GM18511 (cell line): Measurements from ENCODE around the gene RREB1.

Source experiments
- ATAC-seq: cut with Tn5 transposase; IDR thresholded peaks from one replicate; pipeline ENCODE4 v1.9.1; 2021; ENCODE audit warnings: mild to moderate bottlenecking, moderate library complexity; ENCODE audit not compliant: unreplicated experiment

RREB1 gene

GRCh38 chr6:7159790-7160525 is 52.2 kb downstream of the RREB1 start:
- ATAC-seq, result no peak

DNA sequence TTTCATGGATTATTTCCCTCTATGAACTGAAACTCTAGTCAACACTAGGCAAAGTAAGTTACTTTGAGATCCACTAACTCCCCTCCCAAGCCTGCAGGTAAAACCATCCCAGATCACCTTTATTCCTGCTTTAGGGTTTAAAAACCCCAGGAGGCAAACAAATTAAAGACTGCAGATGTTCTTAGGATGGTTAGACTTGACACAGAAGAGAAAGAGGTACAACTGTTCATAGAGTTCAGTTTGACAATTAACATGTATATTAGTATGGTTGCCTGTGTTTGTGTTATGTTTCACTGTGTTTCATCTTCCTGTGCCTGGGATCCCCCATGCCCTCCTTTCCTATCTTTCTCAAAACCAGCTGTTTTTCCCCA is 53.5 kb downstream of the RREB1 start:
- no peak for ATAC-seq

GRCh38 chr6:7161845-7162244 is 54.1 kb downstream of the RREB1 start:
- ATAC-seq, result no peak

DNA sequence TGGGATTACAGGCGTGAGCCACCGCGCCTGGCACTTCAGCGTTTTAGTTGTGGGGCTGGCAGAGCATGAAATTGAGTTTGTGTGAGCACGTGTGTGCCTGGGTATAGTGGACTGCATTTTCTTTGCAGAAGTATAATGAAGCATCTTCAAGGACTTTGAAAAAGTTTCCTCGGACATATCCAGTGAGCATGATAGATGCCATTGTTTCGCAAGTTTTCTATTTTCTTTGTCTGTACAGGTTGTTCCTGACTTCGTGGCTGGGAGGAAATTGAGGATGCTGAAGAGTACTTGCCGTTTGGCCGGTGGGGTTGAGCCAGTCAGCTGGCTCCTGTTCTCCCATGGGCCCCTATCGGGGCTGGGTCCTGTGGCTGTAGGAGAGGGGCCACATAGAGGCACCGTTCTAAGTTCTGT is 55.9 kb downstream of the RREB1 start:
- ATAC-seq, result no peak

DNA sequence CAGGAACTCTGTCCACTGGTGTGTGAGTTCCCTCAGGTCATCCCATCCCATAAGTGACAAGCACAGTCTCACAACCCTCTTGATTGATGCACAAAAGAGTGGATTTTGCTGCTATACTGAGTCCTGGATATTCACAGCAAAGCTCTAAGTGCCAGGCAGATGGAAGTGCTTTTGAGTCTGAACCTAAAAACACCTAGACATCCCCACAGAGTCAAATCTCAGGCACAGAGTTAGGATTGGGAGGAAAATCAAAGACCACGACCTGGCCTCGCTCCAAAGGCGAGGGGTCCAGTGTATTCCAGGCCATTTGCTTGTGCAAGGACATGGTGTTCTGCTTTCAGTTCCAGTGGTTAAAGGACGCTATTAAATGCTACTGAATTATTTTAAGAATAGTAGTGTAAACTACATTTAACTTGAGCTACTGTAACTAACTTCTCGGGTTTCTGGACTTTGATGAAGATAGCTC is 56.8 kb downstream of the RREB1 start:
- no peak for ATAC-seq

DNA sequence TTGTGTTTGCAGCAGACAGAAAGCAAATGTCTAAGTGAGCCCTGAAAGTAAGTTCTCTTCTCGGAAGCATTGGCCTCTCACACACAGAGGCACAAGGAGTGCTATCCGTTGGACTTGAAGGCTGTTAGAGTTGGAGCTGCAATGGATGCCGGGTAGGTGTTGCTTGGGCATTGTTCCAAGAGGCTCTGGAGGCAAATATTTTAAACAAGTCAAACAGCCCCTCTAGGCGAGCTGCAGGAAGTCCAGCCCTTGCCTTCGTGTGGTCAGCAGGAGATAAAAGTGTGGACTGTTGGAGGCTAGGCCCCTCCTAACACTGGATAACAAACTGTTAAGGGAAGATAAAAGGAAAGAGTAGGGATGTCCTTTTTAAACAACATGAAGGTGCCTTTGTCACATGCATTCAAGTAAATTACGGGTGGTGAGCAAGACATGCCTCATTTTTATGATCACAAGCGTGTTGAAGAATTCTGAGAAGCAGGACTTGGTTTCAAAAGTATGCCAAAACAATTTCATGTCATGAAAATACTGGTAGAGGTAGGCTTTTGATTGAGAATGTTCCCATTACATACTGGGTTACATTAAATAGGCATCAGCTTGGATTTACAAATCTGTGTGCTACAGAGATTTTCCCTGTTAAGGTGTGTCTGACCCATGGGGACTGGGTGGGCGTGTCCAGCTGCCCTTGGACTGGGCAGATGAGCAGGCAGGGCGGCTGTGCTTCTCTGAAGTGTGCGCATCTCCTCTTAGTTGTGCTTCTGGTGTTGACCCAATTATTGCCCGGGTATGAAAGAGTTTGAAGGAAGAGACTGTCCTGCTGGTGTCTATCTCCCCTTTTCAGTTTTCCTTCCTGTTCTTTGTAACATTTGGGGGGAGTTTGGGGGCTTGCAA is 57.5 kb downstream of the RREB1 start:
- ATAC-seq, result no peak

DNA sequence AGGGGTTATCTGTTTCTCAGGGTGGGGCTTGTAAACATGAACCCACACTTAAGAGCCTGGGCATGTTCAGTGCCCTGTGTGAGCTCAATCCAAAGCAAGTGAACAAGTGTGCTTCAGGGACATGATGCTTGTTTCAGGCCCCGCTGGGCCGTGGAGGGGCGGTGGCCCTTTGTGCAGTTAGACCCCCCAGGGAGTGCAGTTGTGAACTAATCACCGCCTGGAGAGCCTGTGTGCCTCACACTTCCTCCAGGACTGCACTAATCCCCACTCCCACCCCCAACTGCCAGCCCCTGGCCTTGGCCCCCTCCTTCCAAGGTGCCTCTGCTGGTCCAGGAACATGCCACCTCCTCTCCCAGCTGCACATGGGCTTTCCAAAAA is 58.1 kb downstream of the RREB1 start:
- no peak for ATAC-seq

DNA sequence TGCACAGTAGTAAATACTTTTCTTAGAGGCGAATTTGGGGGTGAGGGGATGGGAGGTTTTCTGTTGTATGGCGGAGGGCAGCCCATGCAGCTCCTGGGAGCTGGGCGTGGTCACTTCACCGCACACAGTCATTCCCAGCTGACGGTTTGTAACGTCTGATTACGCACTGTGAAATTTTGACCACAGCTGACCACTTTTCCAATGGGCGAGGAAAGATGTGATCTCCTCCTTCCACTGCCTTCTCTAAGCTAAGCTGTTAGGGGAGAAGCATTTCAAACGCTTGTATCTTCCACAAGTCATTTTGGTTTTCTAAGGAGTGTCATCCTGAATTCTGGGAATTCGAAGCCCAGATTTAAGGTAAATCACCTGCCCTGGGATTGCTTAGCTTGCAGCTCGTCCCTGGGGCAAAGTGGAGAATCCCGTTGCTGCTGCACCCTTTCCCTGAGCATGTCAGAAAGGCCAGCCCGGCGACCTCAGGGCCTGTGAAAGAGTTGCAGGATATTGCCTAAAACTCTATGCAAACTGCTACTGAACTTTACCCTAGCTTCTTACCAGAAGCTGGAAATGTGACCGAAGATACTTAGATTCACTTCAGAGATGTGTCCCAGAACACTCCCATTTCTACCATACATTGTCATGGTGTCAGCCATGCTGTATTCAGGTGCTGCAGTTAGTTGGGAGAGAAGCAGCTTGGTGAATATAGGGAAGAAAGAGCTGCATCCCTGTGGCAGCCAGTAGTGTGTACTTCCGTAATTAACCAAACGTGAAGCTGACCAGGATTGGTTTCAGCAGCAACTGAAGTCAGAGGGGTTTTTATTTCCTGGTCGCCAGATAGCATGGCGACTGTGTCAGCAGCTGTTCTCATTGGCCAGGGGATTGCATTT is 58.9 kb downstream of the RREB1 start:
- ATAC-seq, result no peak

GRCh38 chr6:7169296-7169721 is 61.5 kb downstream of the RREB1 start:
- no peak for ATAC-seq

GRCh38 chr6:7170117-7170732 is 62.5 kb downstream of the RREB1 start:
- no peak for ATAC-seq

DNA sequence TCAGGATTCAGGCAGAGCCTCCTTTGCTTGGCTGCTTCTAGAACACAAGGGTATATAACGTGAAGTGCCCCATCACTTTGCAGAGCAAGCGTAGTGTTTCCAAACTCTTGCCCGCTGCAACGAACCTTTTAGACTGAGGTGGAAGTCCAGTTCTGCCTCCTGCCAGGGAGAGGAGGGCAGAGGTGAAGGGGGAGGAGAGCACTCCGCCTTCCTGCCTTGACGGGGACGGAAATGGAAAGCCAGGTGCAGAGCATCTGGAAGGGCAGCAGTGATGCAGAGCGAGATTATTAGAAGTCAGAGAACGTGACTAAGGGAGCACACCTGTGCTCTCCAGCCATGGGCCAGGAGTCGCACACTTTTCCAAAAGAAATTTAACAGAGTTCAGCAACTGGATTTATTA is 63.4 kb downstream of the RREB1 start:
- ATAC-seq, result no peak

DNA sequence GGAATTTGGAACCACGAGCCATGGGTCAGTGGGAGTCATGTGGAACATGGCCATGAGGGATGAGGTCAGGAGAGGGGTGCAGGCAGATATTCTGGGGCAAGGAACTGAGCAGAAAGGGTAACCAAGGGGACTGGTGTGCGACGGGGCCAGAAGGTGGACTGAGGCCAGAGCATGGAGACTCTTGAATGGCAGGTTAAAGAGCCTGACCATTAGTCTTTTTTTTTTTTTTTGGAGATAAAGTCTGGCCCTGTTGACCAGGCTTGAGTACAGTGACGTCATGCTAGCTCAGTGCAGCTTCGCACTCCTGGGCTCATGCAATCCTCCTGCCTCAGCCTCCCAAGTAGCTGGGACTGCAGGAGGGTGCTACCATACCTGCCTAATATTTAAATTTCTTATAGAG is 64.0 kb downstream of the RREB1 start:
- no peak for ATAC-seq

DNA sequence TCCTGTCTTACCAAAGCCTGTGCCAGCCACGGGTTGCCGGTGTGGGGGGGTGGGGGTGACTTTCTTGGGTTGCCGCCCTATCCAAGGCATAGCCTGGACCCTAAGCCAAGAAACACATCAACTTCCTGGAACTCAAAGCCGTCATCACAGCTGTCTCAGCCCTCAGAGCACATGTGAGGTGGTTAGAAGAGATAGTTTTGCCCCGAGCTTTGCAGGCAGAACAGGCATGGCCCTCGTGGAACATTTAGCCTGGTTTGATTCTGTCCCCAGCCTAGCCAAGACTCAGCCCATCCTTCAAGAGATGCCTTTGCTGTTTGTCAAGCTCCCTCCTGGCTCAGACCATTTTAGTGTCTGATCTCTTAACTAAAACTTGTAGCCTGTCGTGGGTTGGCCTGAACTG is 64.9 kb downstream of the RREB1 start:
- ATAC-seq, result no peak

DNA sequence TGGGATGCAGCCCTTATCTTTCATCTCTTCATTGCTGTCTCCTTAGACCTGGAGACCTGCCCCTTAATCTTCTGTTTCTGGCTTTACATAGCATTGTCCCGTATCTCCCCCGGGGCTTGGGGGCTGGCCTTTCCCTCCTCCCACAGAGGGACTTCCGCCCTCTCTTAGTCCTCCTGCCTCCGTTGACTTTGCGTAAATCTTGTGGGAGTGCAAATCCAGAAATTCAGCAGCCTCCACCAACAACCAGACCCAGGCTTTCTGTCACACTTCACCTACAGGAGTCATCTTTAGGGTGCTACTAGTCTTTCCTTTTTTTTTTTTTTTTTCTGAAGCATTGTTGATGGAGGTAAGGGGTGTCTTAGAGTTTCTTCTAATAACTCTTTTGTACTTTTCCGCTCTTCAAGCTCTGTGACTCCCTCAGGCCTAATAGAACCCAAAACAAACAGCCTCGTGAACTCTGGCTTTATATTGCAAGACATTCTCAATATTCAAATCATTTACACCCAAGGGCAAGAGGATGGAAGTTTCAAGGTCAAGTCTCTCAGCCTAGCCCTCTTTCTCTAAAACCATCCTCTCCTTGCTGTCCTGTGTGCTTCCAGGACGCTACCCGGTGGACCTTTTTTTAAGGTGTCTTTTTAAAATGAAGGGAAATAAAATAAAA is 66.2 kb downstream of the RREB1 start:
- ATAC-seq, result no peak

DNA sequence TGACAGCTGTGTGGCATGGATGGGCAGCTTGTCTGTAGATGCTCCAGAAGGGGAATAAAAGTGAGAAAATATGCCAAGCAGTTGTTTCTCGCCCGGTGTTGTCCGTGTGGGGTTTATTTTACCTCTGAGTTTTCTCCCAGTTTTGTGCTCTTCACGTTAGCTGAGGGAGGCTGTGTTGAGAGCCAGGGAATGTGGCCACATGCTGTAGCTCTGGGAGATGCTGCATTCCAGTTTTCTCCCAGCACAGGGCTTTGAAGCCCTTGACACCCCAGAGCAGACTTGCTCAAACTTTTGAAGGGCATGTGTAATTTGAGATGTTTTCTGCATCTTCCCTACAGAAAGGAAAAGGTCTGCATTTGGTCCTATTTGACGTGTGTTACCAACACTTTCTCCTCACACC is 67.7 kb downstream of the RREB1 start:
- no peak for ATAC-seq

- no peak for ATAC-seq
Measured at GRCh38 chr6:7176208-7176607, 68.4 kb downstream of the RREB1 start.

- ATAC-seq, result no peak
Measured at GRCh38 chr6:7178280-7178679, 70.5 kb downstream of the RREB1 start.

- no peak for ATAC-seq
Measured at GRCh38 chr6:7180751-7181150, 73.0 kb downstream of the RREB1 start.

DNA sequence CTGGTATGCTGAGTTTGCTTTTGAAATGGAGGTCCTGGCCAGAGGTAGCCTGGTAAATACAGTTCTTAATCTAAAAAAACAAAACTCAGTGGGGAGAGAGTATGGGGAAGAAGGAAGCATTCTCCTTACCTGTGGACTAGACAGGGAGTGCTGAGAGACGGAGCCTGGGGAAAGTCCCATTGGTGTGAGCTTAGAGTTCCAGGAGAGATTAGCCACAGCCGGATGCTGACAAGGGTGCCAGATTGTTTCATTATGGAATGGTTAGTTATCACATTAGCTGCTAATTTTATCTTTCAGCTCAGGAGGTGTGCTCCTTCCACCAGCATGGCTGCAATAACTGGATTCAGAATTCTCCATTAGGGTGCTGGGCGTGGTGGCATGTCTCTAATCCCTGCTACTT is 75.9 kb downstream of the RREB1 start:
- no peak for ATAC-seq

DNA sequence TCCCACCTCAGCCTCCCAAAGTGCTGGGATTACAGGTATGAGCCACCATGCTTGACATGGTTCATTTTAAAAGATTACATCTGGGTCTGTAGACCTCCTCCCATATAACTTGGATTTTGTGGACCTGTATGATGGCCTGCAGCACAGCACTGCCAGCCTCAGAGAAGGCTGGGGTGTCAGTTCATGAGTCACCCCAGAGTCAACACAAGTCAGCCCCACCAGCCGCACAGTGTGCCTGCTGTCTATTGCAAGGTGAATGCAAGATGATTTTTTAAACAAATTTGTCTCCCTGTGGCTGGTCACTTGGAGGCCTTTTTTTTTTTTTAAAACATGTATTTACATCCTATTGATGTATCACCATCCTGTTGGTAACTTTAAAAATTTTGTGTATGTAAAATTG is 76.7 kb downstream of the RREB1 start:
- ATAC-seq, result no peak
